OCI-LY3 (cell line): ENCODE data around the gene BRI3BP.

Experiments used
- EZH2phosphoT487 ChIP-seq: fragments of 200-600 bp; shearing (Covaris generic); IDR thresholded peaks from 2 replicates; pipeline ENCODE4 v1.6.1; 2018; ENCODE audit warnings: antibody characterized with exemption, mixed run types, low read depth
- TF ChIP-seq, protein P1 (sequence below): fragments of 200-600, 300-600 bp; sonication (generic); IDR thresholded peaks from 2 replicates; pipeline ENCODE4 v1.5.1; 2014; ENCODE audit warnings: antibody characterized with exemption, low read length, low read depth

DNA sequence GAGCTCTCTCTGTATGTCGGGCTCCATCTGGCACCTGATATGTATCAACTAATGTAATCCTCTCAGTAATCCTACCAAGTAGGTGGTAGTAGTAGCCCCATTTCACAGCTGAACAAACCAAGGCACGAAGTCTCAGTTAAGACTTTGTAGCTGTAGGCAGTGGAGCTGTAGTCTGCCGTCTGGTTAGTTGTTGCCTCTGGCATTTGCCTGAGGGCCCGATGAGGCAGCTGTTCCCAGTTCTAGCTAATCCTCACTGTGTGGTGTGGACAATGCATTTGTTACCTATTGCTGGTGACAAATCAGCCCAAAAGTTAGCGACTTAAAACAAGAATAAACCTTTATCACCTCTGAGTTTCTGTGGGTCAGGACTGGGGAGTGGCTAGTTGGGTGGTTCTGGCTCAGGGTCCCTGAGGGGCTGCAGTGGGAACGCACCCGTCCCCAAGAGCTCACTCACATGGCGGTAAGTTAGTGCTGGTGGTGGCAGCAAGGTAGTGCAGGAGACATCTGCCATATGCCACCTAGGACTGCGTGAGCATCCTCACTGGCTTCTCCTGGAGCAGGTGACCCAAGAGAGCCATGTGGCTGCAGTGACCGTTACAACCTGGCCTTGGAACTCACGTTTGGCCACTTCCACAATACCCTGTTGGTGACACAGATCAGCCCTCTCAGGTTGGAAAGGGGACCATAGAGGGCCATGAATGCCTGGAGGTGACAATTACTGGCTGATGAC, 77.4 kb downstream of the BRI3BP start:
- TF ChIP-seq, protein P1, sequence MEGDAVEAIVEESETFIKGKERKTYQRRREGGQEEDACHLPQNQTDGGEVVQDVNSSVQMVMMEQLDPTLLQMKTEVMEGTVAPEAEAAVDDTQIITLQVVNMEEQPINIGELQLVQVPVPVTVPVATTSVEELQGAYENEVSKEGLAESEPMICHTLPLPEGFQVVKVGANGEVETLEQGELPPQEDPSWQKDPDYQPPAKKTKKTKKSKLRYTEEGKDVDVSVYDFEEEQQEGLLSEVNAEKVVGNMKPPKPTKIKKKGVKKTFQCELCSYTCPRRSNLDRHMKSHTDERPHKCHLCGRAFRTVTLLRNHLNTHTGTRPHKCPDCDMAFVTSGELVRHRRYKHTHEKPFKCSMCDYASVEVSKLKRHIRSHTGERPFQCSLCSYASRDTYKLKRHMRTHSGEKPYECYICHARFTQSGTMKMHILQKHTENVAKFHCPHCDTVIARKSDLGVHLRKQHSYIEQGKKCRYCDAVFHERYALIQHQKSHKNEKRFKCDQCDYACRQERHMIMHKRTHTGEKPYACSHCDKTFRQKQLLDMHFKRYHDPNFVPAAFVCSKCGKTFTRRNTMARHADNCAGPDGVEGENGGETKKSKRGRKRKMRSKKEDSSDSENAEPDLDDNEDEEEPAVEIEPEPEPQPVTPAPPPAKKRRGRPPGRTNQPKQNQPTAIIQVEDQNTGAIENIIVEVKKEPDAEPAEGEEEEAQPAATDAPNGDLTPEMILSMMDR = no peak
- TF ChIP-seq EZH2phosphoT487 = no peak
